ENCODE results near the gene VOPP1. TPM values are rescaled to one million over a fixed set of nuclear protein-coding genes. Genes with fewer than 3 reads are reported as not detected.

Gene VOPP1
- total and polyA plus RNA-seq, 9 of the 15 experiments (the other 6 are each of a cell fraction or from before 2014, with no cell fraction given): 8.2 to 45.8 (median 31.2) TPM

- Histone ChIP-seq H3K36me3 (ENCODE audit: control insufficient read depth, insufficient read depth, low read length) (no peaks in the 10 kb centered on the region), H3K9ac (ENCODE audit: insufficient read depth in 1 of 2, low read depth in 2 of 2, low read length in 2 of 2) (no peak overlapping the region), H3K9me1 (ENCODE audit: control insufficient read depth, insufficient read depth, low read length) (no peaks in the 10 kb centered on the region), H3K27ac (ENCODE audit: extremely low read depth, low read depth, low read length) (no peak overlapping the region), H2AFZ (ENCODE audit: low read depth, low read length) (no peak overlapping the region), H3K9me3 (replicated peaks; ENCODE audit: control insufficient read depth, insufficient read depth, low read depth, low read length) (no peaks in the 10 kb centered on the region), H3K79me2 (ENCODE audit: control insufficient read depth, insufficient read depth, low read length) (no peaks in the 10 kb centered on the region), H3K4me1 (replicated peaks in 1 of 2; ENCODE audit: control insufficient read depth in 2 of 2, insufficient read depth in 2 of 2, low read length in 2 of 2) (no peaks in the 10 kb centered on the region; a peak in 1 of 5 replicates), H4K20me1 (replicated peaks; ENCODE audit: control insufficient read depth, insufficient read depth, low read length) (peaks cover 4% of the 10 kb centered on the region), H3K4me2 (ENCODE audit: insufficient read depth, low read length) (no peak overlapping the region), H3K4me3 (no peak overlapping the region), H3K27me3 (ENCODE audit: control insufficient read depth in 2 of 2, insufficient read depth in 2 of 2, low read length in 2 of 2) (no peaks in the 10 kb centered on the region)
- BruUV-seq (replicated peaks): no TSS peak
- ATAC-seq: no peak
- CTCF ChIA-PET (ENCODE audit: low intra/inter-chr PET ratio): no interaction called here
- intact Hi-C loops (cut with micrococcal nuclease) (no loop called here), in situ Hi-C loops (cut with MboI) (no loop called here)
- TF ChIP-seq TFE3 (CRISPR knock-in tag; IDR thresholded peaks at IDR 0.05) (no peak), NR2F6 (CRISPR knock-in tag; IDR thresholded peaks at IDR 0.05) (no peak), NRF1 (conservative IDR thresholded peaks at IDR 0.05 in 1 of 2, IDR thresholded peaks at IDR 0.05 in 1 of 2) (no peak), TOE1 (IDR thresholded peaks at IDR 0.05; ENCODE audit: borderline replicate concordance) (no peak), TOE1 (CRISPR knock-in tag; IDR thresholded peaks at IDR 0.05; ENCODE audit: borderline replicate concordance, low read depth) (no peak), ZNF76 (CRISPR knock-in tag; IDR thresholded peaks at IDR 0.05; ENCODE audit: borderline replicate concordance) (no peak), CHD2 (IDR thresholded peaks at IDR 0.05; ENCODE audit: low read depth, low read length) (no peak), BRF1 (IDR thresholded peaks at IDR 0.05; ENCODE audit: borderline replicate concordance, extremely low read depth, insufficient read length) (no peak)
- TF ChIP-seq, protein P1, sequence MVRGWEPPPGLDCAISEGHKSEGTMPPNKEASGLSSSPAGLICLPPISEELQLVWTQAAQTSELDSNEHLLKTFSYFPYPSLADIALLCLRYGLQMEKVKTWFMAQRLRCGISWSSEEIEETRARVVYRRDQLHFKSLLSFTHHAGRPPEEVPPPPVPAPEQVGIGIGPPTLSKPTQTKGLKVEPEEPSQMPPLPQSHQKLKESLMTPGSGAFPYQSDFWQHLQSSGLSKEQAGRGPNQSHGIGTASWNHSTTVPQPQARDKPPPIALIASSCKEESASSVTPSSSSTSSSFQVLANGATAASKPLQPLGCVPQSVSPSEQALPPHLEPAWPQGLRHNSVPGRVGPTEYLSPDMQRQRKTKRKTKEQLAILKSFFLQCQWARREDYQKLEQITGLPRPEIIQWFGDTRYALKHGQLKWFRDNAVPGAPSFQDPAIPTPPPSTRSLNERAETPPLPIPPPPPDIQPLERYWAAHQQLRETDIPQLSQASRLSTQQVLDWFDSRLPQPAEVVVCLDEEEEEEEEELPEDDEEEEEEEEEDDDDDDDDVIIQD (CRISPR knock-in tag; IDR thresholded peaks at IDR 0.05): no peak
- POLR2A ChIA-PET: no interaction called here
- 83% methylated on average over 13 of the region's 13 CpGs for WGBS (ENCODE audit: insufficient coverage, low coverage, missing lambda C conversion rate)
- no peak for FAIRE-seq
- DNase-seq (ENCODE audit: extremely low read depth in 1 of 4, low spot score in 3 of 4): no peak
Observed at GRCh38 chr7:55502124-55502857, 70.0 kb downstream of the VOPP1 start.
